ENCODE data around the gene SEC11C. TPM values are rescaled to one million over a fixed set of nuclear protein-coding genes. Genes with fewer than 3 reads are reported as not detected.

SEC11C gene
- total RNA-seq, 1 donor from 2014 or later, result 9.1 TPM

- intact Hi-C loops (cut with DNase I), result no loop called here
- no peak for DNase-seq (ENCODE audit: extremely low spot score in 2 of 2)
- no peaks in the 10 kb centered on the region for H3K27me3 ChIP-seq
- peaks cover 0 to 9% of the 10 kb centered on the region in 2 donors for H3K36me3 ChIP-seq
- TF ChIP-seq POLR2A (IDR thresholded peaks at IDR 0.05) (no peak), CTCF (IDR thresholded peaks at IDR 0.05) (no peak)
- H3K9me3 ChIP-seq, result no peaks in the 10 kb centered on the region
- no peak overlapping the region for H3K4me3 ChIP-seq
- no peaks in the 10 kb centered on the region for H3K4me1 ChIP-seq
- no peak overlapping the region for H3K27ac ChIP-seq
Observed at GRCh38 chr18:59156316-59156715, 16.6 kb downstream of the SEC11C start.

- H3K4me1 ChIP-seq, result no peaks in the 10 kb centered on the region
- no peak overlapping the region for H3K4me3 ChIP-seq
- H3K36me3 ChIP-seq, result peaks cover 0 to 9% of the 10 kb centered on the region in 2 donors
- no peak for DNase-seq (ENCODE audit: extremely low spot score in 2 of 2)
- no peak overlapping the region for H3K27ac ChIP-seq
- TF ChIP-seq POLR2AphosphoS5 (IDR thresholded peaks at IDR 0.05; ENCODE audit: insufficient read depth in 1 of 2, low read depth in 1 of 2), result no peak
- TF ChIP-seq POLR2A (IDR thresholded peaks at IDR 0.05), result no peak
- TF ChIP-seq CTCF (IDR thresholded peaks at IDR 0.05), result no peak
- intact Hi-C loops (cut with DNase I), result no loop called here
- H3K9me3 ChIP-seq, result no peaks in the 10 kb centered on the region
- no peaks in the 10 kb centered on the region for H3K27me3 ChIP-seq
Observed at GRCh38 chr18:59159265-59159664, 19.6 kb downstream of the SEC11C start.

GRCh38 chr18:59159986-59160385 is 20.3 kb downstream of the SEC11C start:
- peaks cover 0 to 9% of the 10 kb centered on the region in 2 donors for H3K36me3 ChIP-seq
- TF ChIP-seq CTCF (IDR thresholded peaks at IDR 0.05) (no peak), POLR2A (IDR thresholded peaks at IDR 0.05) (no peak), POLR2AphosphoS5 (IDR thresholded peaks at IDR 0.05; ENCODE audit: insufficient read depth in 1 of 2, low read depth in 1 of 2) (no peak)
- intact Hi-C loops (cut with DNase I), result no loop called here

GRCh38 chr18:59172664-59173249 is 33.1 kb downstream of the SEC11C start:
- intact Hi-C loops (cut with DNase I), result no loop called here
- DNase-seq (ENCODE audit: extremely low spot score in 2 of 2), result no peak
- H3K27me3 ChIP-seq, result no peaks in the 10 kb centered on the region
- no peaks in the 10 kb centered on the region for H3K36me3 ChIP-seq
- no peaks in the 10 kb centered on the region for H3K9me3 ChIP-seq
- H3K27ac ChIP-seq, result no peak overlapping the region
- no peaks in the 10 kb centered on the region for H3K4me1 ChIP-seq
- TF ChIP-seq CTCF (IDR thresholded peaks at IDR 0.05) (no peak), POLR2AphosphoS5 (IDR thresholded peaks at IDR 0.05; ENCODE audit: insufficient read depth in 1 of 2, low read depth in 1 of 2) (no peak), POLR2A (IDR thresholded peaks at IDR 0.05) (no peak)
- H3K4me3 ChIP-seq, result no peak overlapping the region

More at GRCh38 chr18:59159986-59160385, 20.3 kb downstream of the SEC11C start:
- Histone ChIP-seq H3K9me3 (no peaks in the 10 kb centered on the region), H3K27me3 (no peaks in the 10 kb centered on the region), H3K4me3 (no peak overlapping the region), H3K4me1 (no peaks in the 10 kb centered on the region), H3K27ac (no peak overlapping the region)
- no peak for DNase-seq (ENCODE audit: extremely low spot score in 2 of 2)

GRCh38 chr18:59177485-59177884 is 37.8 kb downstream of the SEC11C start:
- no peaks in the 10 kb centered on the region for H3K9me3 ChIP-seq
- no peaks in the 10 kb centered on the region for H3K4me1 ChIP-seq
- intact Hi-C loops (cut with DNase I), result no loop called here
- no peak for DNase-seq (ENCODE audit: extremely low spot score in 2 of 2)
- H3K27me3 ChIP-seq, result no peaks in the 10 kb centered on the region
- no peaks in the 10 kb centered on the region for H3K36me3 ChIP-seq
- H3K27ac ChIP-seq, result no peak overlapping the region
- H3K4me3 ChIP-seq, result no peak overlapping the region
- no peak for TF ChIP-seq POLR2A (IDR thresholded peaks at IDR 0.05)
- TF ChIP-seq POLR2AphosphoS5 (IDR thresholded peaks at IDR 0.05; ENCODE audit: insufficient read depth in 1 of 2, low read depth in 1 of 2), result no peak
